Right lobe of liver (tissue), 6 donors: ENCODE results near the gene ZNF710. TPM values are rescaled to one million over a fixed set of nuclear protein-coding genes. Genes with fewer than 3 reads are reported as not detected.

ENCODE experiments used
- ATAC-seq, 4 donors: fragments of 200-7000 bp; cut with Tn5 transposase; one replicate each; pipeline ENCODE4 v1.9.1; 2020; ENCODE audit warnings: mild to moderate bottlenecking in 4 of 4, moderate library complexity in 4 of 4
- DNase-seq, 3 donors: peaks; one replicate each; pipeline ENCODE4 v3.0.0-alpha.2; 2020
- H3K27ac ChIP-seq, 3 donors: fragments of 200-600 bp; one replicate each; pipeline ENCODE4 v1.8.0; 2022
- H3K27me3 ChIP-seq, 2 donors: fragments of 200-600 bp; one replicate each; pipeline ENCODE4 v1.8.0; 2022
- H3K36me3 ChIP-seq, 4 donors: fragments of 200-600 bp; sonication (generic) in 1 of 4; one replicate each; pipeline versions ENCODE4 v1.5.1 to v1.8.0; 2017 to 2022; ENCODE audit warnings: control low read depth in 1 of 4
- H3K4me1 ChIP-seq, 4 donors: fragments of 200-600 bp; sonication (generic) in 1 of 4; one replicate each; pipeline versions ENCODE4 v1.5.1 to v1.8.0; 2017 to 2022; ENCODE audit warnings: control low read depth in 1 of 4
- H3K4me3 ChIP-seq, 3 donors: fragments of 200-600 bp; one replicate each; pipeline ENCODE4 v1.8.0; 2022
- H3K9me3 ChIP-seq, 4 donors: fragments of 200-600 bp; sonication (generic) in 1 of 4; one replicate each; pipeline versions ENCODE4 v1.5.1 to v1.8.0; 2017 to 2022; ENCODE audit warnings: control low read depth in 1 of 4
- POLR2A ChIP-seq: fragments of 450-650 bp; IDR thresholded peaks from one replicate; pipeline ENCODE4 v1.6.1; 2017; ENCODE audit warnings: antibody characterized with exemption, mild to moderate bottlenecking
- WGBS: methylation state at CpG from one replicate; pipeline ENCODE4 v1.1.6; 2018; ENCODE audit warnings: low coverage, low lambda C conversion rate; ENCODE audit not compliant: insufficient coverage; ENCODE audit errors: missing lambda C conversion rate; 5-methylcytosine and 5-hydroxymethylcytosine counted together
- intact Hi-C, 2 donors: fragments of 100-400 bp; cut with DNase I; formaldehyde crosslinking; loops; one replicate each; pipeline versions ENCODE4 v1.11.2 to v1.14.1; 2022
- total RNA-seq, 6 experiments: library from RNA; depleted of rRNA in 2 of 6; stranded (reverse); fragments of >200 nt in 2 of 6; fragmentation: NEBNext Ultra II Directional in 3 of 6; extraction: Animal tissue kit (Norgen Biotek cat#: 25700) in 3 of 6; gene quantifications; one replicate each; pipeline versions ENCODE4 v1.1.0 to v1.2.4, GENCODE V29; 2016 to 2023
- TF ChIP-seq, protein P1 (sequence below), 4 donors: fragments of 200-600 bp in 3 of 4; fragments of 450-650 bp in 1 of 4; IDR thresholded peaks; one replicate each; pipeline versions ENCODE4 v1.5.1 to v1.8.0; 2016 to 2022; ENCODE audit warnings: antibody characterized with exemption in 4 of 4, mild to moderate bottlenecking in 2 of 4
- donor health status: DM: no; HTN: yes; CAD: no.
- donor health status: DM: no; HTN: no; CAD: no.
- donor health status: DM: no; HTN: no; CAD: no.
- donor health status: DM: no; HTN: yes; CAD: no.
- donor health status: DM: no; HTN: yes; CAD: no.

The ZNF710 gene
- total RNA-seq, 6 experiments from 2014 or later = 4.7 to 17.1 (median 7.4) TPM

DNA sequence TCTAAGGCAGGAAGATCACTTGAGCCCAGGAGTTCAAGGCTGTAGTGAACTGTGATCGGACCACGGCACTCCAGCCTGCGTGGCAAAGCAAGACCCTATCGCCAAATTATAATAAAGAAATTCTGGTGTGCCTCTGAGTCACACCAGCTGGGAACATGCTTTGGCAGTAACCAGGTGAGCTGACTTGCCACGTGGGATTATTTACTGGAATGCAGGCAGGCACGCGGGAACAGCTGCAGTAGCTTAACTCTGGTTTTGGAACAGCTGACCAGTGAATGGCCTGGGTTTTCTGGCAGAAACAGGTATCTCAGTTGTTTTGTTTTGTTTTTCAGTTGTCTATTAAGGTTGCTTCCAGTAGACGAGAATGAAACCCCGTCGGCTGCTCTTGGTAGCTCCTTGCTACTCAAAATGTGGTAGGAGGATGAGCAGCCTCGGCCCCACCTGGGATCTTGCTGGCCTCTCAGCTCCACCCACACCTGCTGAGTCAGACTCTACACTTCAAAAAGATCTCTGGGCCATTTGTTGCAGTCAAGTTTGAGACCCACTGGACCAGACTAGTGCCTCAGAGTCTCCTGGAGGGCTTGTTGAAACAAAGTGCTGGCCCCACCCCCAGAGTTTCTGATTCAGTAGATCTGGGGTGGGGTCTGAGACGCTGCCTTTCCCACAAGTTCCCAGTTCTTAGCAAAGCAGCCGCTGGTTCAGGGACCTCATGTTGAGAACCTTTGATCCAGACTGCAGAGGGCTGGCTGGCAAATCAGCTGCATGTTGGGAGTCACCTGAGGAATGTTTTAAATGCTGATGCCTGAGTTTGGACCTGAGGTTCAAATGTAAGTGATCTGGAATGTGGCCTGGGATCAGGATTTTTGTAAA is 74.5 kb downstream of the ZNF710 start:
- Histone ChIP-seq H3K9me3 (no peaks in the 10 kb centered on the region), H3K4me1 (peaks cover 0 to 31% (median 5%) of the 10 kb centered on the region in 4 donors), H3K36me3 (peaks cover 0 to 8% (median 0%) of the 10 kb centered on the region in 4 donors), H3K4me3 (no peak overlapping the region), H3K27me3 (no peaks in the 10 kb centered on the region), H3K27ac (peak overlapping the region; percentile 64 to 70 (median 69))
- WGBS = 31% methylated on average over 9 of the region's 13 CpGs
- DNase-seq (peak in 2 of 3 donors; percentile 54 to 72), ATAC-seq (peak; percentile 55 to 71 (median 62))
- no peak for TF ChIP-seq POLR2A
- TF ChIP-seq, protein P1, sequence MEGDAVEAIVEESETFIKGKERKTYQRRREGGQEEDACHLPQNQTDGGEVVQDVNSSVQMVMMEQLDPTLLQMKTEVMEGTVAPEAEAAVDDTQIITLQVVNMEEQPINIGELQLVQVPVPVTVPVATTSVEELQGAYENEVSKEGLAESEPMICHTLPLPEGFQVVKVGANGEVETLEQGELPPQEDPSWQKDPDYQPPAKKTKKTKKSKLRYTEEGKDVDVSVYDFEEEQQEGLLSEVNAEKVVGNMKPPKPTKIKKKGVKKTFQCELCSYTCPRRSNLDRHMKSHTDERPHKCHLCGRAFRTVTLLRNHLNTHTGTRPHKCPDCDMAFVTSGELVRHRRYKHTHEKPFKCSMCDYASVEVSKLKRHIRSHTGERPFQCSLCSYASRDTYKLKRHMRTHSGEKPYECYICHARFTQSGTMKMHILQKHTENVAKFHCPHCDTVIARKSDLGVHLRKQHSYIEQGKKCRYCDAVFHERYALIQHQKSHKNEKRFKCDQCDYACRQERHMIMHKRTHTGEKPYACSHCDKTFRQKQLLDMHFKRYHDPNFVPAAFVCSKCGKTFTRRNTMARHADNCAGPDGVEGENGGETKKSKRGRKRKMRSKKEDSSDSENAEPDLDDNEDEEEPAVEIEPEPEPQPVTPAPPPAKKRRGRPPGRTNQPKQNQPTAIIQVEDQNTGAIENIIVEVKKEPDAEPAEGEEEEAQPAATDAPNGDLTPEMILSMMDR (IDR thresholded peaks at IDR 0.05) = no peak
- intact Hi-C loops = no loop called here

GRCh38 chr15:90076716-90077115 is 75.6 kb downstream of the ZNF710 start:
- ATAC-seq (no peak), DNase-seq (no peak)
- Histone ChIP-seq H3K9me3 (no peaks in the 10 kb centered on the region), H3K4me1 (peaks cover 0 to 24% (median 5%) of the 10 kb centered on the region in 4 donors), H3K36me3 (peaks cover 0 to 9% (median 0%) of the 10 kb centered on the region in 4 donors), H3K27me3 (no peaks in the 10 kb centered on the region), H3K4me3 (no peak overlapping the region), H3K27ac (peak overlapping the region in 1 of 3 donors; percentile 70)
- WGBS = 96% methylated on average over 4 of the region's 6 CpGs
- no peak for TF ChIP-seq POLR2A
- TF ChIP-seq, protein P1 (IDR thresholded peaks at IDR 0.05) = no peak
- intact Hi-C loops = no loop called here

- WGBS = 100% methylated on average over 4 of the region's 7 CpGs
- no peak for DNase-seq
- H3K27me3 ChIP-seq = no peaks in the 10 kb centered on the region
- ATAC-seq = no peak
- peaks cover 2 to 25% (median 10%) of the 10 kb centered on the region in 4 donors for H3K36me3 ChIP-seq
- H3K27ac ChIP-seq = no peak overlapping the region
- no peaks in the 10 kb centered on the region for H3K9me3 ChIP-seq
- H3K4me1 ChIP-seq = peaks cover 0 to 24% (median 5%) of the 10 kb centered on the region in 4 donors
- no peak for TF ChIP-seq POLR2A
- TF ChIP-seq, protein P1 (IDR thresholded peaks at IDR 0.05) = no peak
- intact Hi-C loops = no loop called here
- H3K4me3 ChIP-seq = no peak overlapping the region
Measured at GRCh38 chr15:90078965-90079364, 77.8 kb downstream of the ZNF710 start.

GRCh38 chr15:90079619-90080457 is 78.7 kb downstream of the ZNF710 start:
- Histone ChIP-seq H3K27ac (no peak overlapping the region), H3K4me1 (peaks cover 0 to 20% (median 5%) of the 10 kb centered on the region in 4 donors), H3K9me3 (no peaks in the 10 kb centered on the region), H3K27me3 (no peaks in the 10 kb centered on the region), H3K4me3 (no peak overlapping the region), H3K36me3 (peaks cover 8 to 28% (median 18%) of the 10 kb centered on the region in 4 donors)
- 85% methylated on average over 4 of the region's 28 CpGs for WGBS
- intact Hi-C loops = loop anchor here (10.0 kb wide), 2 partner anchors 175 to 335 kb away; no protein-coding TSS in a partner anchor
- TF ChIP-seq, protein P1 (IDR thresholded peaks at IDR 0.05) = no peak
- no peak for TF ChIP-seq POLR2A
- ATAC-seq (no peak), DNase-seq (no peak)
